ENCODE results near the gene TNS3. TPM values are rescaled to one million over a fixed set of nuclear protein-coding genes. Genes with fewer than 3 reads are reported as not detected.

TNS3 gene
- total RNA-seq, 4 donors from 2014 or later: 34.6 to 52.5 (median 48.6) TPM

DNA sequence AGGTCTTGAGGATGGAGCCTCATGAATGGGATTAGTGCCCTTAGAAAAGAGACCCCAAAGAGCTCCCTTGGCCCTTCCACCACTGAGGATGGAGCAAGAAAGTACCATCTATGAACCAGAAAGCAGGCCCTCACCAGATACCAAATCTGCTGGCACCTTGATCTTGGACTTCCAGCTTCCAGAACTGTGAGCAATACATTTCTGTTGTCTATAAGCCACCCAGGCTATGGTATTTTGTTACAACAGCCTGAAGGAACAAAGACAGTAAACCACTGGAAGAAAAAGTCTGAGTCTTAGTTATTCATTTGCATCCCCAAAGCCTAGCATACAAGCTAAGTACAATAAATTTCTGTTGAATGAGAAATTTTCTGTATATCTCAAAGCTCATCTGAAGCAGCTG, 37.9 kb upstream of the TNS3 start:
- intact Hi-C loops (cut with DNase I): no loop called here
- no peak for DNase-seq (ENCODE audit: extremely low spot score)

DNA sequence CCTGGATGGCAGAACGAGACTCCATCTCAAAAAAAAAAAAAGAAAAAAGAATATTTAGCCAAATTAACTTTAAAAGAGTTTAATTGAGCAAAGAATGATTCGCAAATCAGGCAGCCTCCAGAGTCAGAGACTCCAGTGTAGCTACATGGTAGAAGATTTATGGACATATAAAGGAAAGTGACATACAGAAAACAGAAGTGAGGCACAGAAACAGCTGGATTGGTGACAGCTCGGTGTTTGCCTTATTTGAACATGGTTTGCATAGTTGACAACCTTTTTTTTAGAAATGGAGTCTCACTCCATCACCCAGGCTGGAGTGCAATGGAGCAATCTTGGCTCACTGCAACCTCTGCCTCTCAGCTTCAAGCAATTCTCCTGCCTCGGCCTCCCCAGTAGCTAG, 35.2 kb upstream of the TNS3 start:
- intact Hi-C loops (cut with DNase I): no loop called here
- no peaks in the 10 kb centered on the region for H3K36me3 ChIP-seq
- H3K4me3 ChIP-seq: no peak overlapping the region
- WGBS: 84% methylated on average over 4 of the region's 4 CpGs
- H3K9me3 ChIP-seq: no peaks in the 10 kb centered on the region
- no peak for TF ChIP-seq CTCF (IDR thresholded peaks at IDR 0.05)
- no peak for TF ChIP-seq POLR2AphosphoS5 (IDR thresholded peaks at IDR 0.05)
- no peak for TF ChIP-seq EP300 (IDR thresholded peaks at IDR 0.05)
- TF ChIP-seq POLR2A (IDR thresholded peaks at IDR 0.05; ENCODE audit: low read depth): no peak
- H3K27ac ChIP-seq (replicated peaks in 1 of 4): no peak overlapping the region
- no peak for DNase-seq (ENCODE audit: extremely low spot score)
- H3K4me1 ChIP-seq: peaks cover 7 to 18% (median 16%) of the 10 kb centered on the region in 4 donors
- no peaks in the 10 kb centered on the region for H3K27me3 ChIP-seq

More for the DNA sequence above, 37.9 kb upstream of the TNS3 start:
- Histone ChIP-seq H3K4me3 (no peak overlapping the region), H3K36me3 (no peaks in the 10 kb centered on the region), H3K9me3 (no peaks in the 10 kb centered on the region), H3K27ac (replicated peaks in 1 of 4) (no peak overlapping the region), H3K27me3 (no peaks in the 10 kb centered on the region), H3K4me1 (peaks cover 21 to 44% (median 39%) of the 10 kb centered on the region in 4 donors)
- TF ChIP-seq CTCF (IDR thresholded peaks at IDR 0.05) (no peak), EP300 (IDR thresholded peaks at IDR 0.05) (no peak), POLR2A (IDR thresholded peaks at IDR 0.05; ENCODE audit: low read depth) (no peak)

GRCh38 chr7:47614450-47614849, 32.5 kb upstream of the TNS3 start:
- H3K27me3 ChIP-seq: no peaks in the 10 kb centered on the region
- TF ChIP-seq CTCF (IDR thresholded peaks at IDR 0.05): no peak
- no peak for TF ChIP-seq POLR2AphosphoS5 (IDR thresholded peaks at IDR 0.05)
- no peak for TF ChIP-seq EP300 (IDR thresholded peaks at IDR 0.05)
- no peak for TF ChIP-seq POLR2A (IDR thresholded peaks at IDR 0.05; ENCODE audit: low read depth)
- 93% methylated on average over 4 of the region's 6 CpGs for WGBS
- no peak for DNase-seq (ENCODE audit: extremely low spot score)
- intact Hi-C loops (cut with DNase I): no loop called here
- H3K27ac ChIP-seq (replicated peaks in 1 of 4): no peak overlapping the region
- peaks cover 11 to 22% (median 21%) of the 10 kb centered on the region in 4 donors for H3K4me1 ChIP-seq
- H3K4me3 ChIP-seq: no peak overlapping the region
- H3K9me3 ChIP-seq: no peaks in the 10 kb centered on the region
- H3K36me3 ChIP-seq: no peaks in the 10 kb centered on the region

DNA sequence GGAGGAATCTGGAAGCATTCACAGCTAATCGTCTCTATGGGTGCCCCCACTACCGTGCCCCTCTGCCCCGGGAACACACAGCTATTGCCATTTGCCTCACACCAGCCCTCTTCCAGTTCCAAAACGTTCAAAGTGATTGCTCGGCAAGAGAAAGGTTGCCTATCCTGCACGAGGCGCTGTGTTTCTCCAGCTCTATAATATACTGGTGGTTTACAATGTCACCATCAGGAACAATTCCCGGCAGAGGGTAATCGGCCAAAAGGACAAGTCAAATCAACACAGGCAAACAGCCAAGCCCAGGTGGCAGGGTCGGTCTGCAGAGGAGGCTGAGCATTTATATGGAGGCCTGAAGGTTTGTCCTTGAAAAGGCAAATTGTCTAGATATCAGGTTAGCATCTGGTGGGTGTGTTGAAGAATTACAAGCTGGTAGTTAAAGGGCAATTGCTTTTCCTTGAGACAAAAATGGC, 29.2 kb upstream of the TNS3 start:
- WGBS: 65% methylated on average over 10 of the region's 10 CpGs
- no peak for DNase-seq (ENCODE audit: extremely low spot score)
- Histone ChIP-seq H3K9me3 (no peaks in the 10 kb centered on the region), H3K4me3 (no peak overlapping the region), H3K27me3 (no peaks in the 10 kb centered on the region), H3K27ac (replicated peaks in 1 of 4) (peak overlapping the region in 3 of 4 donors; percentile 18 to 74 (median 60)), H3K36me3 (no peaks in the 10 kb centered on the region), H3K4me1 (peaks cover 11 to 33% (median 27%) of the 10 kb centered on the region in 4 donors)
- intact Hi-C loops (cut with DNase I): no loop called here
- TF ChIP-seq POLR2A (IDR thresholded peaks at IDR 0.05; ENCODE audit: low read depth) (no peak), POLR2AphosphoS5 (IDR thresholded peaks at IDR 0.05) (no peak), CTCF (IDR thresholded peaks at IDR 0.05) (no peak), EP300 (IDR thresholded peaks at IDR 0.05) (no peak)

GRCh38 chr7:47610506-47611044, 28.7 kb upstream of the TNS3 start:
- Histone ChIP-seq H3K27ac (replicated peaks in 1 of 4) (peak overlapping the region; percentile 22 to 74 (median 62)), H3K9me3 (no peaks in the 10 kb centered on the region), H3K36me3 (no peaks in the 10 kb centered on the region), H3K27me3 (no peaks in the 10 kb centered on the region), H3K4me1 (peaks cover 12 to 38% (median 32%) of the 10 kb centered on the region in 4 donors), H3K4me3 (no peak overlapping the region)
- intact Hi-C loops (cut with DNase I): no loop called here
- TF ChIP-seq POLR2A (IDR thresholded peaks at IDR 0.05; ENCODE audit: low read depth) (no peak), EP300 (IDR thresholded peaks at IDR 0.05) (no peak), CTCF (IDR thresholded peaks at IDR 0.05) (no peak), POLR2AphosphoS5 (IDR thresholded peaks at IDR 0.05) (no peak)
- no peak for DNase-seq (ENCODE audit: extremely low spot score)
- 33% methylated on average over 4 of the region's 4 CpGs for WGBS
